Measurements from ENCODE around the gene E2F8. TPM values are rescaled to one million over a fixed set of nuclear protein-coding genes. Genes with fewer than 3 reads are reported as not detected.
A peak's percentile ranks its signal among the peaks of the same experiment; 100 is the strongest.

Gene E2F8
- total and polyA plus RNA-seq, 9 of the 15 experiments (the other 6 are each of a cell fraction or from before 2014, with no cell fraction given) = 6.9 to 23.6 (median 12.1) TPM

GRCh38 chr11:19226378-19227195 is 14.2 kb downstream of the E2F8 start:
- BruUV-seq (replicated peaks) = no TSS peak
- DNase-seq (ENCODE audit: extremely low read depth in 1 of 4, low spot score in 3 of 4) (no peak), ATAC-seq (no peak), FAIRE-seq (no peak)
- Histone ChIP-seq H3K27me3 (ENCODE audit: control insufficient read depth in 2 of 2, insufficient read depth in 2 of 2, low read length in 2 of 2) (no peaks in the 10 kb centered on the region), H3K4me2 (ENCODE audit: insufficient read depth, low read length) (no peak overlapping the region), H3K79me2 (ENCODE audit: control insufficient read depth, insufficient read depth, low read length) (no peaks in the 10 kb centered on the region), H4K20me1 (replicated peaks; ENCODE audit: control insufficient read depth, insufficient read depth, low read length) (no peaks in the 10 kb centered on the region), H3K9me3 (replicated peaks; ENCODE audit: control insufficient read depth, insufficient read depth, low read depth, low read length) (no peaks in the 10 kb centered on the region), H2AFZ (ENCODE audit: low read depth, low read length) (no peak overlapping the region), H3K4me1 (replicated peaks in 1 of 2; ENCODE audit: control insufficient read depth in 2 of 2, insufficient read depth in 2 of 2, low read length in 2 of 2) (no peaks in the 10 kb centered on the region), H3K27ac (ENCODE audit: extremely low read depth, low read depth, low read length) (no peak overlapping the region), H3K9me1 (ENCODE audit: control insufficient read depth, insufficient read depth, low read length) (no peaks in the 10 kb centered on the region), H3K4me3 (no peak overlapping the region), H3K36me3 (ENCODE audit: control insufficient read depth, insufficient read depth, low read length) (peaks cover 80% of the 10 kb centered on the region), H3K9ac (ENCODE audit: insufficient read depth in 1 of 2, low read depth in 2 of 2, low read length in 2 of 2) (no peak overlapping the region)
- ChIA-PET CTCF (ENCODE audit: low intra/inter-chr PET ratio) (no interaction called here), POLR2A (interaction anchor here (0.7 kb wide), 1 partner anchor 483 kb away, joined by 3 read pairs; no protein-coding TSS in a partner anchor)
- 89% methylated on average over 6 of the region's 6 CpGs for WGBS (ENCODE audit: insufficient coverage, low coverage, missing lambda C conversion rate)
- in situ Hi-C loops (cut with MboI) (no loop called here), intact Hi-C loops (cut with micrococcal nuclease) (no loop called here)
- TF ChIP-seq ZNF785 (CRISPR knock-in tag; IDR thresholded peaks at IDR 0.05) (no peak), ZBTB40 (IDR thresholded peaks at IDR 0.05) (peak; percentile 56; the same call in 1 of the 2 replicates), ZBTB40 (CRISPR knock-in tag; IDR thresholded peaks at IDR 0.05) (no peak), ZNF707 (CRISPR knock-in tag; conservative IDR thresholded peaks at IDR 0.05) (0 out of 2 replicates have a peak, but pooled peaks have one; percentile 27), NFIX (CRISPR knock-in tag; IDR thresholded peaks at IDR 0.05; ENCODE audit: low read depth) (peak; percentile 50; the same call in 1 of the 2 replicates)

Data from K562 (cell line).